HG03103 (cell line): ENCODE data around the gene AQP12B.
"Not testable (repeated sequence)": the region's sequence is repeated elsewhere in the genome, so short reads cannot be mapped to it uniquely, and the experiment has no call there.

Source experiments
- ATAC-seq: cut with Tn5 transposase; IDR thresholded peaks from one replicate; pipeline ENCODE4 v1.9.1; 2021; ENCODE audit warnings: low read depth; ENCODE audit not compliant: unreplicated experiment

The AQP12B gene

DNA sequence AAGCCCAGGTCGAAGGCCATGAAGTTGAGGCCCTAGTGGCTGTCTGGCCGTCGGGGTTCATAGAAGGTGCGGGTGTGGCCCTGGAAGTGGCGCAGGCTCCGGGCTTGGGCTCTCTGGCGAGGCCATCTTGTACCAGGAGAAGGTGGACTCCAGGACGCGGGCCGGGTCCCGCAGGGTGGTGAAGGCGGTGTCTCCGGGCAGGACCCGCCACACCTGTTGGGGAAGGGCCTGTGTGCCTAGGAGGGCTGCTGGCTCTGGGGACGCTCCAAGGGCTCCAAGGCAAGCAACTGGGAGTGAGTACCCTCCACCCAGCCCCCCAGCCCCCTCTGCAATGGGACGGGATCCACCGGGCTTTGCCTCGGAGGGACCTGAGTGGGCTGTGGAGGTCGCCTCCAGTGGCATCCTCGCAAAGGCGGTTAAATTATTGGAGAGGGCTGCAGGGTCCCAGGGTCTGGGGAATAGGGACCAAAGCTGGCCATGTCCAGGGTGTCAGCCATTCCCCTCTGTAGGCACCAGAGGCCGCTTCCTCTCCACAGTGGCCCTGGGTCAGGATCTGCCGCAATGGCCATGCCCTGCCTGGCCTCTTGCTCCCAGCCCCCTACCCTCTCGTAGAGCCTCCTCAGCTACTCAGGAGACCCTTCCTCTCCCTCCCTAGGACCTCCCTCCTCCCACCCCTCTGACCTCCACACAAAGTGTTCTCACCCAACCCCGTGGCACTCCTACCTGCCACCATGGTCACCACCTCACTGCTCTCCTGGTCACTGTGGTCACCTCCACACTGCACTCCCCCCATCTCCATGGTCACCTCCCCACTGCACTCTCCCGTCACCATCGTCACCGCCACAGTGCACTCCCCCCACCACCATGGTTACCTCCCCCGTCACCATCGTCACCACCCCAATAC, 19.3 kb upstream of the AQP12B start:
- ATAC-seq: no peak

DNA sequence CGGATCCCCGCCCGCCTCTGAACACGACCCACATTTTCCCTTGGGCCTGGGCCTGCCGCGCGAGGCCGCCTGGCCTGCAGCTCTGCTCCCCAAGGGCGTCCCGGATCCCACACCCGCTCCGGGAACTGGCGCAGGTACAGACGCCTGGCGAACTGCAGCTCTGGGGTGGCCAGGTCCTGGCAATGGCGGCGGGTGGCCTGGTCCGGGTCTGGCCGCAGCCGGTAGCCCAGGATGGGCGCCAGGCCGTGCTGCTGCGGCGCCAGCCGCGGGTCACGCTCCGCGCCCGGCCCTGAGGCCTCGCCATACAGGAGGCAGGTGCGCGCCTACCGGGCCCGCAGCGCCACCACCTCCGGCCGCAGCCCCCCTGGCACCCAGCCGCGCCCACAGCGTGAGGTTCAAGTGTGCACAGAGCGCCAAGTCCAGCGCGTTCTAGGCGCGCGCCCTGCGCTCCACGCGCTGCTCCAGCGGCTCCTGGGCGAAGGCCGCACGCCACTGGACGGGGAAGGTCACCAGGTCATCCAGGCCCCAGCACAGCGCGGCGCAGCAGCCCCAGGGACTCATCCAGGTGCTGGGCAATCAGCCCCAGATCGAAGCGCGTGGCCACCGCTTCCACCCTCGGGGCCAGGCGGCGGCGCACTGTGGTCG, 18.5 kb upstream of the AQP12B start:
- ATAC-seq: no peak

DNA sequence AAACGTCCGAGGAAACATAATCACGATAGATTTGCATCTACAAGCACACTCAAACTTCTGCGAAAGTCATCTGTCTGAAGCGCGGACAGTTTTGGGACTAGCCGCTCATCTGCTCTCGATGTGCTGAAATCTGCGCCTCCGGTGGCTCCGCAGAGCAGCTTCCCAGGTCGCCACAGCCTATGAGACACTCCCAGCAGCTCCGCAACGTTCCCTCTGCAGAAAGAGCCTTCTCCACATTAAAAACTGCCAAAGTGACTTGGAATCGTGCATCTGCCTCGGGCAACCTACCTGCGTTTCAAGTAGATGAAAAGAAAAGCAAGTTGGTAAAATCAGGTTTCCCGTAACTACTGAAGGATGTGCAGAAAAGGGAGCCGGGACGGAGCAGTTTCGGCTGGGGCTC, 17.9 kb upstream of the AQP12B start:
- ATAC-seq: not testable (repeated sequence)

DNA sequence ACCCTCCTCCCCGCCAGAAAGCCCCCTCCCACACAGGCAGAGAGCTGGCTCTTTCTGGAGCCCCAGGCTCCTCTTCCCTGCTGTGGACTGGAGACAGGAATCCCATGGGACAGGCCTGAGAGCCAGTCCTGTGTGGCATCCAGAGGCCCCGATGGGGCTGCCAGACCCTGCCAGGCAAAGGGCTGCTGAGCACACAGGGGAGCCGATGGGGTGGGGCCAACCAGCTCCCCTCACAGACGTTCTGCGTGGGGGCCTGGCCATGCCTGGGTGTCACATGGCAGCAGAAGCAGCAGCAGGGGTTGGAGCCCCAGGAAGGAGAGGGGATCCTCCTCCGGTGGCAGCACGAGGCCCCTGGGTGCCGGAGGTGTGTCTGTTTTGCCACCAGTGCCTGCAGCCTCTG, 17.1 kb upstream of the AQP12B start:
- ATAC-seq: not testable (repeated sequence)

DNA sequence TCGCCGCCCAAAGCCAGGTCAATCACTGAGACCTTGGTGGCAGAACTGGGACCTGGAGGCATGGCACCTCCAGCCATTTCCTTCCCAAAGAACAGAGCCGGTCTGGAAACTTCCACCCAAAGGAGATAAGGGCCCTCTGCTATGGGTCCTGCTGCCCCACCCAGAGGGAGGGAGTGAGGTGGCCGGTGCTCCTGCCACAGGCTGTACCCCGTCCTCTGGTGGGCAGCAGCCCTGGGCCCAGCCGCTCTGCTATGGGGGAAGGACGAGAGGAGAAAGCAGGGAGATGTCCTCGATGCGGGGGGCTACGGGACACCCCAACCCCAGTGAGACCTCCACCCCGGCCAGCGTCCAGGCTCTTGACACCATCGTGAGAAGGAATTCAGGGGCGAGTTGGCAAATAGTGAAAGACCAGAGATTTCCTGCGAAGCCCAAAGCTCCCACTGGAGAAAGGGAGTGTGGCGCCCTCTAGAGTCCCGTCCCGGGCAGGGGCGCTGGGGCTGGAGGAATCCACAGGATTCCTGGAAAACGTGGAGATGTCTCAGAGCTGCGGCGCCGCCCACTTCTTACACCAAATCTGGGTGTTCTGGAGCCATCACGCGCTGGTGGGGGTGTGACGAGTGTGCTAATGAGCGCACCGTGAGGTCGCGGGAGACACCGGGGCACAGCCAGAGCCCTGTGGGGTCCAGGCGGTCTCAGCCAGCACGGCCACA, 16.3 kb upstream of the AQP12B start:
- not testable (repeated sequence) for ATAC-seq

GRCh38 chr2:240696469-240696868, 13.8 kb upstream of the AQP12B start:
- not testable (repeated sequence) for ATAC-seq

- not testable (repeated sequence) for ATAC-seq
These were observed 12.9 kb upstream of the AQP12B start for GRCh38 chr2:240695593-240695992.

DNA sequence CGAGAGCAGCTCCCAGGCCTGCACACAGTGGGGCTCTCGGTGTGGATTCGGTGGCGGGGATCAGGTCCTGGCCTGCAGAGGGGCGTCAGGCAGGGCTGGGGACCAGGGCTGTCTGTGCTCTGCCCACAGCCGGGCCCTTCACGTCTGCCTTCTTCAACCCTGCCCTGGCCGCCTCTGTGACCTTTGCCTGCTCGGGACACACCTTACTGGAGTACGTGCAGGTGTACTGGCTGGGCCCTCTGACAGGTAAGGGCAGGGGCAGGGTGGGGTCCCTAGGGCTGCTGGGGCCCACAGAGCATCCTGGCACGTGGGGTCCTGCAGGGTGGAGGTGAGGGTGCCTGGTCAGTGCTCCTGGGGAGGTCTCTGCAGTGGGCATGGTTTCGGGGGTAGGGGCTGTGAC, 11.6 kb upstream of the AQP12B start:
- not testable (repeated sequence) for ATAC-seq

GRCh38 chr2:240692583-240693561, 10.2 kb upstream of the AQP12B start:
- ATAC-seq: not testable (repeated sequence)

GRCh38 chr2:240691631-240692420, 9.1 kb upstream of the AQP12B start, which contains the start of gene AQP12A:
Gene AQP12A, plus strand, starts transcription at chr2:240691866. Its CDS starts 48 bp downstream, at chr2:240691914.
- not testable (repeated sequence) for ATAC-seq

DNA sequence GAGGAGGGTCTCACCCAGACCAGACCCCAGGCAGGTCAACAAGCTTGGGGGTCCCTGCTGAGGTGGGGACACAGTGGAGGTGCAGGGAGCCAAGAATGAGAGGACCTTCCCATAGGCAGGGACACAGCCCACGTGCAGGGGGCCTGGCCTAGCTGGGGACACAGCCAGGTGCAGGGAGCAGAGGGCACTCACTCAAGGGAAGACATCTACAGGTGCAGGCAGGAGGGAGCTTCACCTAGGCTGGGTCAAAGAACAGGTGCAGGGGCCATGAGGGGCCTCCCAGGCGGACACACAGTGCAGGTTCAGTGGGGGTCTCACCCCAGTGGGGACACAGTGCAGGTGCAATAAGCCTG, 8.4 kb upstream of the AQP12B start:
- ATAC-seq: not testable (repeated sequence)

DNA sequence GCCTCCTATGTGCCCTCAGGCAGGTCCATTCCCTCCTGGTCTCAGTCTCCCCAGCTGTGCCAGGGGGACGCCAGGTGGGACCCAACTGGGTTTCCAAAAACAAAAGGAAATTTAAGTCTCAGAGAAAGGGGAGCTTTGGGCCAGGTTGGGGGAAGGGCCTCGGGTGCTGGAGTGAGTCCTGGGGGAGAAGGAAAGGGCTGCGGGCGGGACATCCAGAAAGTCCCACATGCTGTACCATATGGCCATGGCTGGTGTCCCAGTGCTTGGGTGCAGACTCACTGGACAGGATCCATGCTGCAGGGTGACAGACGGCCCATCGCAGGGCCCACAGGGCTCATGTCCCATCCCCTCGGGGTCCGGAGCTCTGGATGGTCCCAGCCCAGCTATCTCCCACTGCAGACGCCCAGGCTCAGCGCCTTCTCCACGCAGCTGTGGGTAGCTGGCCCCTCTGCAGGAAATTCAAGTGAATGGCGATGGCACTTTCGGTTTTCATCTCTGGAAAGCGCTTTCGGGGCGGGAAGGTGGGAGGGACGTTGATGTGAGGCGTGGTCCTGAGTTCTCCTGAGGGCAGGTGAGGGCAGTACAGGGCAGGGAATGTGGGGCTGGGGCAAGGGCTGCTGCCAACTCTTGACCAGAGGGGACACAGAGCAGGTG, 7.9 kb upstream of the AQP12B start:
- not testable (repeated sequence) for ATAC-seq

GRCh38 chr2:240689975-240690374, 7.3 kb upstream of the AQP12B start:
- ATAC-seq: no peak

DNA sequence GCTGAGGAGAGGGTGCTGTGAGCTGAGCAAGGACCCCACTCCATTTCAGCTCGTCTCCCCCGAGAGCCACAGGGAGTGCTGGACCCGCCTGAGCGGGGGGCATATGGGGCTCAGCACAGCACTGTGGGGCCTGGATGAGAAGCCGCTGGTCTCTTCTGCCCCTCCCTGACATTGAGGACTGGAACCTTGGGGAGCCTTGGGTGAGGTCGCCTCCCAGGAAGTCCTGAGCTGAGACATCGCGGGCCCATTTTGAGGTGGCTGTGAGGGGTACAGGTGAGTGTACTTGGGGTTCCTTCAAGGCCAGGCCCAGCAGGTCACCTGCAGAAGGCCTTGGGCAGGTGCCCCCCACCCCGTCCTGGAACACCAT, 5.9 kb upstream of the AQP12B start:
- no peak for ATAC-seq

GRCh38 chr2:240687741-240688552, 5.3 kb upstream of the AQP12B start:
- ATAC-seq: no peak

GRCh38 chr2:240687045-240687740, 4.5 kb upstream of the AQP12B start:
- ATAC-seq: no peak

- no peak for ATAC-seq
These were observed 3.8 kb upstream of the AQP12B start for GRCh38 chr2:240686460-240686859.
